ENCODE data around the gene SHISA9. TPM values are rescaled to one million over a fixed set of nuclear protein-coding genes. Genes with fewer than 3 reads are reported as not detected.
A peak's percentile ranks its signal among the peaks of the same experiment; 100 is the strongest.

Gene SHISA9
- total RNA-seq, 1 donor from 2014 or later = 2.5 TPM

DNA sequence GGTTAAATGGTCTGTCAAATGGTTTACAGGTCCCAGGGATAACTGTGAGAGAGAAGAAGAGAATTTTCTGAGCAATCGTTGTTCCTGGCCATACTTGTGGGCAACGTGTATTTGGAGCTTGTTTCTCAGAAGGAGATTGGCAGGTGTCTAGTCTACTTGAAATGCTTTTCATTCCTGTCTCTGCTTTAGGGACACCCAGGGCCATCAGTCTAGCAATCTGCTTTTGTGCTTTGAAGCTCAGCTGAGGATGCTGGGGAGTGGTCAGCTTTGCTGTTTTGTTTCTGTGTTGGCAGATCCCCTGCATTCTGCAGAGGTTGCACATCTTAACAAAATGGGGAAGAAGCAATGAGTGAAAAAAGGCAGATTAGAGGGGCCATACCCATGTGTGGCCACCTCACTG lies 193.7 kb downstream of the SHISA9 start:
- peaks cover 32% of the 10 kb centered on the region for H3K4me1 ChIP-seq
- no peaks in the 10 kb centered on the region for H3K79me2 ChIP-seq (ENCODE audit: low read depth)
- H3K27ac ChIP-seq = no peak overlapping the region
- H3K9ac ChIP-seq = no peak overlapping the region
- TF ChIP-seq CTCF (IDR thresholded peaks at IDR 0.05) = no peak
- no peak for TF ChIP-seq EZH2phosphoT487 (IDR thresholded peaks at IDR 0.05)
- TF ChIP-seq EZH2 (IDR thresholded peaks at IDR 0.05) = no peak
- peak overlapping the region; percentile 22 for H3K4me2 ChIP-seq
- H3K36me3 ChIP-seq = no peaks in the 10 kb centered on the region
- H3K4me1 Mint-ChIP-seq = peaks cover 22% of the 10 kb centered on the region
- H3K27me3 ChIP-seq = peaks cover 12% of the 10 kb centered on the region
- no peaks in the 10 kb centered on the region for H4K20me1 ChIP-seq (ENCODE audit: low read depth)
- no peak overlapping the region for H3K4me3 Mint-ChIP-seq
- DNase-seq (ENCODE audit: low spot score) = no peak
- H3K4me3 ChIP-seq = no peak overlapping the region
- H3K27me3 Mint-ChIP-seq (ENCODE audit: insufficient read depth, low read depth) = peaks cover 4% of the 10 kb centered on the region
- H3K27ac Mint-ChIP-seq = peak overlapping the region; percentile 11
- no peak overlapping the region for H2AFZ ChIP-seq (replicated peaks)
- H3F3A ChIP-seq (ENCODE audit: low read depth) = no peaks in the 10 kb centered on the region
- H3K9me3 ChIP-seq (ENCODE audit: low read depth) = no peaks in the 10 kb centered on the region
- peaks cover 14% of the 10 kb centered on the region for H3K9me3 Mint-ChIP-seq
- peaks cover 4% of the 10 kb centered on the region for H3K36me3 Mint-ChIP-seq

GRCh38 chr16:13098536-13098935 lies 197.1 kb downstream of the SHISA9 start:
- no peak overlapping the region for H3K27ac Mint-ChIP-seq

GRCh38 chr16:13099822-13100221 lies 198.4 kb downstream of the SHISA9 start:
- H3K27ac Mint-ChIP-seq = no peak overlapping the region
- DNase-seq (ENCODE audit: low spot score) = peak; percentile 68
- H3K79me2 ChIP-seq (ENCODE audit: low read depth) = no peaks in the 10 kb centered on the region

More at GRCh38 chr16:13098536-13098935, 197.1 kb downstream of the SHISA9 start:
- no peak for DNase-seq (ENCODE audit: low spot score)
- Histone ChIP-seq H3K79me2 (ENCODE audit: low read depth) (no peaks in the 10 kb centered on the region), H3K4me1 (peaks cover 32% of the 10 kb centered on the region), H3K36me3 (no peaks in the 10 kb centered on the region), H3K9me3 (ENCODE audit: low read depth) (no peaks in the 10 kb centered on the region), H3K9ac (no peak overlapping the region), H4K20me1 (ENCODE audit: low read depth) (no peaks in the 10 kb centered on the region), H3K27me3 (peaks cover 18% of the 10 kb centered on the region), H3K27ac (no peak overlapping the region), H3K4me2 (peak overlapping the region; percentile 13), H3F3A (ENCODE audit: low read depth) (no peaks in the 10 kb centered on the region), H3K4me3 (no peak overlapping the region), H2AFZ (replicated peaks) (no peak overlapping the region)
- no peaks in the 10 kb centered on the region for H3K36me3 Mint-ChIP-seq
- peaks cover 4% of the 10 kb centered on the region for H3K27me3 Mint-ChIP-seq (ENCODE audit: insufficient read depth, low read depth)
- H3K4me1 Mint-ChIP-seq = peaks cover 27% of the 10 kb centered on the region
- no peak for TF ChIP-seq EZH2 (IDR thresholded peaks at IDR 0.05)
- peaks cover 3% of the 10 kb centered on the region for H3K9me3 Mint-ChIP-seq
- no peak overlapping the region for H3K4me3 Mint-ChIP-seq

More at GRCh38 chr16:13099822-13100221, 198.4 kb downstream of the SHISA9 start:
- Histone ChIP-seq H3K4me1 (peaks cover 20% of the 10 kb centered on the region), H3K27ac (no peak overlapping the region), H3K4me2 (no peak overlapping the region), H3K27me3 (peaks cover 18% of the 10 kb centered on the region), H3F3A (ENCODE audit: low read depth) (no peaks in the 10 kb centered on the region), H4K20me1 (ENCODE audit: low read depth) (no peaks in the 10 kb centered on the region), H3K9ac (no peak overlapping the region), H3K36me3 (no peaks in the 10 kb centered on the region), H3K9me3 (ENCODE audit: low read depth) (peaks cover 4% of the 10 kb centered on the region), H3K4me3 (no peak overlapping the region), H2AFZ (replicated peaks) (no peak overlapping the region)
- Mint-ChIP-seq H3K27me3 (ENCODE audit: insufficient read depth, low read depth) (peaks cover 7% of the 10 kb centered on the region), H3K9me3 (peaks cover 6% of the 10 kb centered on the region), H3K36me3 (no peaks in the 10 kb centered on the region), H3K4me1 (peaks cover 23% of the 10 kb centered on the region), H3K4me3 (no peak overlapping the region)
- TF ChIP-seq EZH2phosphoT487 (IDR thresholded peaks at IDR 0.05) (peak; percentile 89), CTCF (IDR thresholded peaks at IDR 0.05) (no peak)

Measured in neural progenitor cell (in vitro differentiated cells).